HFFc6 (cell line): ENCODE results near the gene DRD1. TPM values are rescaled to one million over a fixed set of nuclear protein-coding genes. Genes with fewer than 3 reads are reported as not detected.

Experiments
- DNase-seq: peaks from one replicate; pipeline ENCODE4 v3.0.0-alpha.2; 2018
- H3K27ac Mint-ChIP-seq: 2 replicates; pipeline ENCODE4 v1.8.0; 2020; ENCODE audit warnings: mild to moderate bottlenecking, mixed read lengths
- H3K27me3 Mint-ChIP-seq: 2 replicates; pipeline ENCODE4 v1.8.0; 2021; ENCODE audit warnings: mild to moderate bottlenecking, moderate library complexity, mixed read lengths; ENCODE audit not compliant: insufficient read depth
- H3K36me3 Mint-ChIP-seq: 2 replicates; pipeline ENCODE4 v1.8.0; 2021; ENCODE audit warnings: low read depth, mixed read lengths
- H3K4me1 Mint-ChIP-seq: 2 replicates; pipeline ENCODE4 v1.8.0; 2020; ENCODE audit warnings: low read depth, mixed read lengths
- H3K4me3 Mint-ChIP-seq: 2 replicates; pipeline ENCODE4 v1.8.0; 2020; ENCODE audit warnings: mild to moderate bottlenecking, moderate library complexity, mixed read lengths
- H3K9me3 Mint-ChIP-seq: 2 replicates; pipeline ENCODE4 v1.8.0; 2020; ENCODE audit warnings: mild to moderate bottlenecking, mixed read lengths
- CTCF ChIP-seq: fragments of 200-600 bp; sonication (generic); IDR thresholded peaks from 2 replicates; pipeline ENCODE4 v1.5.0; 2021; ENCODE audit warnings: antibody characterized with exemption, mild to moderate bottlenecking
- total RNA-seq, 6 experiments: library from RNA; stranded (reverse); fragmentation: NEBNext Ultra II Directional; extraction: Animal tissue kit (Norgen Biotek cat#: 25700); gene quantifications; 2 replicates in 1 of 6; 3 replicates in 5 of 6; pipeline ENCODE4 v1.2.3, GENCODE V29; 2021

The DRD1 gene
- total RNA-seq, 6 experiments from 2014 or later = not detected

- Mint-ChIP-seq H3K4me3 (no peak overlapping the region), H3K27me3 (no peaks in the 10 kb centered on the region), H3K36me3 (peaks cover 57% of the 10 kb centered on the region), H3K27ac (peak overlapping the region; percentile 27), H3K9me3 (no peaks in the 10 kb centered on the region), H3K4me1 (0 out of 2 replicates have a peak, but pooled peaks cover 6% of the 10 kb centered on the region)
- DNase-seq = no peak
- TF ChIP-seq CTCF = no peak
These were observed 43.7 kb upstream of the DRD1 start for GRCh38 chr5:175487514-175488222.

GRCh38 chr5:175485631-175486030 lies 41.6 kb upstream of the DRD1 start:
- Mint-ChIP-seq H3K36me3 (peaks cover 58% of the 10 kb centered on the region), H3K4me1 (peaks cover 10% of the 10 kb centered on the region), H3K4me3 (no peak overlapping the region), H3K27me3 (no peaks in the 10 kb centered on the region), H3K27ac (no peak overlapping the region), H3K9me3 (no peaks in the 10 kb centered on the region)
- DNase-seq = no peak
- TF ChIP-seq CTCF = no peak

- Mint-ChIP-seq H3K4me1 (peaks cover 18% of the 10 kb centered on the region), H3K27ac (no peak overlapping the region), H3K9me3 (no peaks in the 10 kb centered on the region), H3K4me3 (no peak overlapping the region), H3K36me3 (peaks cover 60% of the 10 kb centered on the region), H3K27me3 (no peaks in the 10 kb centered on the region)
- TF ChIP-seq CTCF = no peak
- DNase-seq = no peak
These were observed 40.8 kb upstream of the DRD1 start for GRCh38 chr5:175484829-175485228.

- Mint-ChIP-seq H3K27me3 (no peaks in the 10 kb centered on the region), H3K4me1 (peaks cover 23% of the 10 kb centered on the region), H3K27ac (no peak overlapping the region), H3K4me3 (no peak overlapping the region), H3K9me3 (no peaks in the 10 kb centered on the region), H3K36me3 (peaks cover 60% of the 10 kb centered on the region)
- DNase-seq = no peak
- no peak for TF ChIP-seq CTCF
These were observed 40.3 kb upstream of the DRD1 start for GRCh38 chr5:175484322-175484721.

GRCh38 chr5:175483337-175483736 lies 39.4 kb upstream of the DRD1 start:
- Mint-ChIP-seq H3K27ac (no peak overlapping the region; the same call in 1 of the 2 replicates), H3K4me3 (no peak overlapping the region), H3K4me1 (peaks cover 27% of the 10 kb centered on the region), H3K36me3 (peaks cover 60% of the 10 kb centered on the region), H3K27me3 (no peaks in the 10 kb centered on the region), H3K9me3 (no peaks in the 10 kb centered on the region)
- no peak for DNase-seq
- no peak for TF ChIP-seq CTCF
